Measurements from ENCODE around the gene PFKFB1. TPM values are rescaled to one million over a fixed set of nuclear protein-coding genes. Genes with fewer than 3 reads are reported as not detected.
"Not testable (repeated sequence)": the region's sequence is repeated elsewhere in the genome, so short reads cannot be mapped to it uniquely, and the experiment has no call there.

PFKFB1 gene
- polyA plus RNA-seq, 2 donors = 0.11 to 0.26 TPM

- Histone ChIP-seq H3K4me3 (ENCODE audit: low read depth in 1 of 2, low read length in 2 of 2) (no peak overlapping the region), H3K36me3 (ENCODE audit: control insufficient read depth in 2 of 2, insufficient read depth in 2 of 2, low read length in 1 of 2) (no peaks in the 10 kb centered on the region), H3K27ac (ENCODE audit: low read depth in 2 of 2, low read length in 1 of 2) (no peak overlapping the region), H3K9me3 (ENCODE audit: control insufficient read depth in 2 of 2, insufficient read depth in 1 of 2, low read depth in 1 of 2, low read length in 1 of 2) (no peaks in the 10 kb centered on the region), H3K4me1 (ENCODE audit: control insufficient read depth in 2 of 2, insufficient read depth in 2 of 2, low read length in 1 of 2) (no peaks in the 10 kb centered on the region), H3K27me3 (ENCODE audit: control insufficient read depth in 1 of 2, insufficient read depth in 2 of 2, low read length in 2 of 2) (peaks cover 0 to 3% of the 10 kb centered on the region in 2 donors)
- WGBS, 2 donors = 74 to 75% methylated on average over 6 of the region's 6 CpGs
Measured at GRCh38 chrX:54994668-54995351, 822 bp upstream of the PFKFB1 start.

- Histone ChIP-seq H3K27me3 (ENCODE audit: control insufficient read depth in 1 of 2, insufficient read depth in 2 of 2, low read length in 2 of 2) (peaks cover 0 to 3% of the 10 kb centered on the region in 2 donors), H3K27ac (ENCODE audit: low read depth in 2 of 2, low read length in 1 of 2) (no peak overlapping the region), H3K36me3 (ENCODE audit: control insufficient read depth in 2 of 2, insufficient read depth in 2 of 2, low read length in 1 of 2) (no peaks in the 10 kb centered on the region), H3K9me3 (ENCODE audit: control insufficient read depth in 2 of 2, insufficient read depth in 1 of 2, low read depth in 1 of 2, low read length in 1 of 2) (no peaks in the 10 kb centered on the region), H3K4me3 (ENCODE audit: low read depth in 1 of 2, low read length in 2 of 2) (no peak overlapping the region), H3K4me1 (ENCODE audit: control insufficient read depth in 2 of 2, insufficient read depth in 2 of 2, low read length in 1 of 2) (no peaks in the 10 kb centered on the region)
- WGBS, 2 donors = 89 to 95% methylated on average over 1 of the region's 1 CpG
Measured at GRCh38 chrX:54992911-54993622, 921 bp downstream of the PFKFB1 start.

- H3K4me3 ChIP-seq (ENCODE audit: low read depth in 1 of 2, low read length in 2 of 2) = no peak overlapping the region
- H3K36me3 ChIP-seq (ENCODE audit: control insufficient read depth in 2 of 2, insufficient read depth in 2 of 2, low read length in 1 of 2) = no peaks in the 10 kb centered on the region
- WGBS, 2 donors = 84 to 86% methylated on average over 2 of the region's 2 CpGs
- no peak overlapping the region for H3K27ac ChIP-seq (ENCODE audit: low read depth in 2 of 2, low read length in 1 of 2)
- no peaks in the 10 kb centered on the region for H3K9me3 ChIP-seq (ENCODE audit: control insufficient read depth in 2 of 2, insufficient read depth in 1 of 2, low read depth in 1 of 2, low read length in 1 of 2)
- peaks cover 0 to 3% of the 10 kb centered on the region in 2 donors for H3K27me3 ChIP-seq (ENCODE audit: control insufficient read depth in 1 of 2, insufficient read depth in 2 of 2, low read length in 2 of 2)
- no peaks in the 10 kb centered on the region for H3K4me1 ChIP-seq (ENCODE audit: control insufficient read depth in 2 of 2, insufficient read depth in 2 of 2, low read length in 1 of 2)
Measured at GRCh38 chrX:54991706-54992105, 2.3 kb downstream of the PFKFB1 start.

- H3K4me1 ChIP-seq (ENCODE audit: control insufficient read depth in 2 of 2, insufficient read depth in 2 of 2, low read length in 1 of 2); H3K27ac ChIP-seq (ENCODE audit: low read depth in 2 of 2, low read length in 1 of 2); H3K27me3 ChIP-seq (ENCODE audit: control insufficient read depth in 1 of 2, insufficient read depth in 2 of 2, low read length in 2 of 2); H3K4me3 ChIP-seq (ENCODE audit: low read depth in 1 of 2, low read length in 2 of 2); H3K9me3 ChIP-seq (ENCODE audit: control insufficient read depth in 2 of 2, insufficient read depth in 1 of 2, low read depth in 1 of 2, low read length in 1 of 2); H3K36me3 ChIP-seq (ENCODE audit: control insufficient read depth in 2 of 2, insufficient read depth in 2 of 2, low read length in 1 of 2): not testable (repeated sequence)
- 91 to 94% methylated on average over 2 of the region's 2 CpGs for WGBS, 2 donors
Measured at GRCh38 chrX:54983306-54983705, 10.7 kb downstream of the PFKFB1 start.

GRCh38 chrX:54980334-54980733 lies 13.7 kb downstream of the PFKFB1 start:
- Histone ChIP-seq H3K27ac (ENCODE audit: low read depth in 2 of 2, low read length in 1 of 2) (no peak overlapping the region), H3K9me3 (ENCODE audit: control insufficient read depth in 2 of 2, insufficient read depth in 1 of 2, low read depth in 1 of 2, low read length in 1 of 2) (no peaks in the 10 kb centered on the region), H3K4me3 (ENCODE audit: low read depth in 1 of 2, low read length in 2 of 2) (no peak overlapping the region), H3K27me3 (ENCODE audit: control insufficient read depth in 1 of 2, insufficient read depth in 2 of 2, low read length in 2 of 2) (no peaks in the 10 kb centered on the region), H3K36me3 (ENCODE audit: control insufficient read depth in 2 of 2, insufficient read depth in 2 of 2, low read length in 1 of 2) (no peaks in the 10 kb centered on the region), H3K4me1 (ENCODE audit: control insufficient read depth in 2 of 2, insufficient read depth in 2 of 2, low read length in 1 of 2) (no peaks in the 10 kb centered on the region)
- WGBS, 2 donors = 63 to 79% methylated on average over 6 of the region's 6 CpGs

GRCh38 chrX:54979432-54979831 lies 14.6 kb downstream of the PFKFB1 start:
- H3K27me3 ChIP-seq (ENCODE audit: control insufficient read depth in 1 of 2, insufficient read depth in 2 of 2, low read length in 2 of 2) = no peaks in the 10 kb centered on the region
- H3K4me3 ChIP-seq (ENCODE audit: low read depth in 1 of 2, low read length in 2 of 2) = no peak overlapping the region
- H3K9me3 ChIP-seq (ENCODE audit: control insufficient read depth in 2 of 2, insufficient read depth in 1 of 2, low read depth in 1 of 2, low read length in 1 of 2) = no peaks in the 10 kb centered on the region
- no peak overlapping the region for H3K27ac ChIP-seq (ENCODE audit: low read depth in 2 of 2, low read length in 1 of 2)
- no peaks in the 10 kb centered on the region for H3K4me1 ChIP-seq (ENCODE audit: control insufficient read depth in 2 of 2, insufficient read depth in 2 of 2, low read length in 1 of 2)
- H3K36me3 ChIP-seq (ENCODE audit: control insufficient read depth in 2 of 2, insufficient read depth in 2 of 2, low read length in 1 of 2) = no peaks in the 10 kb centered on the region

DNA sequence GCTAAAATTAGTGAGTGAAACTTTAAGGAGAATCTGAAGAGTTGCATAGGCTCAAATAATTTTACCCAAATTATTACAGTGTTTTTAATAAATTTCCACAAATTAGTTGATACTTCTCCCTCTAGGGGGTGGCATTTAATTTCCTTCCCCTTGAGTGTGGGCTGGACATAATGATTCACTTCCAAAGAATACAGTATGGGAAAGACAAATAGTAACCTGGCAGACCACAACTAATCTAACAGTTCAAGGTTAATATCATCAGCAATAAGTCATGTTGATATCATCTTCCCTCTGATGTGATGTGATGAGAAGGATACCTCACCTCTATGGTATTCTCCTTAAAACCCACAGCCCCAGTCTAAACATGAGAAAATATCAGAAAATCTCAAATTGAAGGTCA lies 15.5 kb downstream of the PFKFB1 start:
- Histone ChIP-seq H3K4me1 (ENCODE audit: control insufficient read depth in 2 of 2, insufficient read depth in 2 of 2, low read length in 1 of 2) (no peaks in the 10 kb centered on the region), H3K4me3 (ENCODE audit: low read depth in 1 of 2, low read length in 2 of 2) (no peak overlapping the region), H3K36me3 (ENCODE audit: control insufficient read depth in 2 of 2, insufficient read depth in 2 of 2, low read length in 1 of 2) (no peaks in the 10 kb centered on the region), H3K27me3 (ENCODE audit: control insufficient read depth in 1 of 2, insufficient read depth in 2 of 2, low read length in 2 of 2) (no peaks in the 10 kb centered on the region), H3K27ac (ENCODE audit: low read depth in 2 of 2, low read length in 1 of 2) (no peak overlapping the region), H3K9me3 (ENCODE audit: control insufficient read depth in 2 of 2, insufficient read depth in 1 of 2, low read depth in 1 of 2, low read length in 1 of 2) (no peaks in the 10 kb centered on the region)

GRCh38 chrX:54977387-54977786 lies 16.6 kb downstream of the PFKFB1 start:
- Histone ChIP-seq H3K4me1 (ENCODE audit: control insufficient read depth in 2 of 2, insufficient read depth in 2 of 2, low read length in 1 of 2) (no peaks in the 10 kb centered on the region), H3K4me3 (ENCODE audit: low read depth in 1 of 2, low read length in 2 of 2) (no peak overlapping the region), H3K27ac (ENCODE audit: low read depth in 2 of 2, low read length in 1 of 2) (no peak overlapping the region), H3K27me3 (ENCODE audit: control insufficient read depth in 1 of 2, insufficient read depth in 2 of 2, low read length in 2 of 2) (no peaks in the 10 kb centered on the region), H3K36me3 (ENCODE audit: control insufficient read depth in 2 of 2, insufficient read depth in 2 of 2, low read length in 1 of 2) (no peaks in the 10 kb centered on the region), H3K9me3 (ENCODE audit: control insufficient read depth in 2 of 2, insufficient read depth in 1 of 2, low read depth in 1 of 2, low read length in 1 of 2) (no peaks in the 10 kb centered on the region)
- WGBS, 2 donors = 62 to 80% methylated on average over 4 of the region's 4 CpGs

DNA sequence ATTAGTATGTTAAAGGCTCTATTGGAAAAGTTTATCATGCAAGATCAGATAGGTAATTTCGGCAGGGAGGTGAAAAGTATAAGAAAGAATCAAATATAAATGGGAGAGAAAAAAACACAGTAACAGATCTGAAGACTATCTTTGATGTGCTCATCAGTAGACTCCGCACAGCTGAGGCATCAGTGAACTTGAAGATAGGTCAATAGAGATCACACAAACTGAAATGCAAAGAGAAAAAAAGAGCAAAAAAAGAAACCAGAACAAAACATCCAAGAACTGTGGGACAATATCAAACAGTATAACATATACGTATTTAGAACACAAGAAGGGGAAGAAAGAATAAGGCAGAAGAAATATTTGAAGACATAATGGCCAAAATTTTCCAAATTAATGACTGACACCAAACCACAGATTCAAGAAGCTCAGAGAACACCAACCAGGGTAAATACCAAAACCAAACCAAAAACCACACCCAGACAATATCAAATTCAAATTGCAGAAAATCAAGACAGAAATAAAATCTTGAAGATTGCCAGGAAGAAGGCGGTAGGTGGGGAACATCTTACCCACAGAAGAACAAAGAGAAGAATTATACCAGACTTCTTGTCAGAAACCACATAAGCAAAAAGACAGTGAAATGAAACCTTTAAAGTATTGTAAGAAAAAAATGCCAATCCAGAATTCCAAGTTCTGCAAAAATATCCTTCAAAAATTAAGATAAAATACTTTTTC lies 29.1 kb downstream of the PFKFB1 start:
- peaks cover 0 to 6% of the 10 kb centered on the region in 2 donors for H3K27me3 ChIP-seq (ENCODE audit: control insufficient read depth in 1 of 2, insufficient read depth in 2 of 2, low read length in 2 of 2)
- no peaks in the 10 kb centered on the region for H3K9me3 ChIP-seq (ENCODE audit: control insufficient read depth in 2 of 2, insufficient read depth in 1 of 2, low read depth in 1 of 2, low read length in 1 of 2)
- no peaks in the 10 kb centered on the region for H3K36me3 ChIP-seq (ENCODE audit: control insufficient read depth in 2 of 2, insufficient read depth in 2 of 2, low read length in 1 of 2)
- H3K4me3 ChIP-seq (ENCODE audit: low read depth in 1 of 2, low read length in 2 of 2) = no peak overlapping the region
- H3K4me1 ChIP-seq (ENCODE audit: control insufficient read depth in 2 of 2, insufficient read depth in 2 of 2, low read length in 1 of 2) = no peaks in the 10 kb centered on the region
- WGBS, 2 donors = 61 to 81% methylated on average over 4 of the region's 4 CpGs
- H3K27ac ChIP-seq (ENCODE audit: low read depth in 2 of 2, low read length in 1 of 2) = no peak overlapping the region
